Caco-2 (cell line): Measurements from ENCODE around the gene TUBD1. TPM values are rescaled to one million over a fixed set of nuclear protein-coding genes. Genes with fewer than 3 reads are reported as not detected.

Experiments used
- BruUV-seq: library from RNA; stranded (reverse); fragments of 400-500 nt; replicated peaks from 2 replicates; lab custom pipeline; 2021; lab: Mats Ljungman, UMichigan
- CTCF ChIA-PET: fragments of 300-600 bp; sonication (Branson Sonifier 250); formaldehyde crosslinking; loops from one replicate; lab custom pipeline; 2022; ENCODE audit warnings: antibody characterized with exemption; lab: Charles Lee
- POLR2A ChIA-PET: fragments of 300-600 bp; sonication (Branson Sonifier 250); formaldehyde crosslinking; loops from one replicate; lab custom pipeline; 2022; ENCODE audit warnings: antibody characterized with exemption; lab: Charles Lee
- DNase-seq, 2 experiments: peaks; one replicate each; pipeline versions ENCODE4 v3.0.0 to v3.0.0-alpha.2; 2020 to 2022
- H3K27me3 ChIP-seq: replicated peaks from 2 replicates; pipeline ENCODE4 v1.6.0; 2011; ENCODE audit warnings: low read length; ENCODE audit not compliant: control insufficient read depth, insufficient read depth
- H3K36me3 ChIP-seq: 2 replicates; pipeline ENCODE4 v1.5.1; 2011; ENCODE audit warnings: low read length; ENCODE audit not compliant: control insufficient read depth, insufficient read depth
- H3K4me1 ChIP-seq: fragments of 250-450 bp; sonication (Bioruptor Pico); 2 replicates; pipeline ENCODE4 v1.5.1; 2020; ENCODE audit warnings: mild to moderate bottlenecking
- H3K4me3 ChIP-seq: 2 replicates; pipeline ENCODE4 v1.5.1; 2011; ENCODE audit warnings: low read depth, mild to moderate bottlenecking, control low read depth, low read length
- H3K9me3 ChIP-seq: fragments of 250-450 bp; sonication (Bioruptor Pico); 2 replicates; pipeline ENCODE4 v1.5.1; 2020; ENCODE audit warnings: mild to moderate bottlenecking, moderate library complexity
- H3K27ac Mint-ChIP-seq: one replicate; pipeline ENCODE4 v1.8.0; 2022; ENCODE audit warnings: mixed read lengths; ENCODE audit not compliant: unreplicated experiment
- H3K27me3 Mint-ChIP-seq: one replicate; pipeline ENCODE4 v1.8.0; 2022; ENCODE audit warnings: mixed read lengths; ENCODE audit not compliant: insufficient read depth, unreplicated experiment
- H3K36me3 Mint-ChIP-seq: one replicate; pipeline ENCODE4 v1.8.0; 2022; ENCODE audit warnings: mild to moderate bottlenecking, mixed read lengths; ENCODE audit not compliant: insufficient read depth, unreplicated experiment
- H3K4me1 Mint-ChIP-seq: one replicate; pipeline ENCODE4 v1.8.0; 2022; ENCODE audit warnings: low read depth, mixed read lengths; ENCODE audit not compliant: unreplicated experiment
- H3K4me3 Mint-ChIP-seq: one replicate; pipeline ENCODE4 v1.8.0; 2022; ENCODE audit warnings: mild to moderate bottlenecking, moderate library complexity, mixed read lengths; ENCODE audit not compliant: unreplicated experiment
- H3K9me3 Mint-ChIP-seq: one replicate; pipeline ENCODE4 v1.8.0; 2022; ENCODE audit warnings: mixed read lengths; ENCODE audit not compliant: unreplicated experiment
- CTCF ChIP-seq, 2 experiments: fragments of 200-600 bp in 1 of 2; IDR thresholded peaks; 1 replicate in 1 of 2; 2 replicates in 1 of 2; pipeline versions ENCODE4 v1.5.1 to v1.8.0; 2011 to 2022; ENCODE audit warnings: antibody characterized with exemption in 1 of 2, control low read depth in 1 of 2, inconsistent platforms in 1 of 2, low read depth in 1 of 2, low read length in 1 of 2, mild to moderate bottlenecking in 1 of 2, moderate library complexity in 1 of 2; ENCODE audit not compliant: insufficient read depth in 1 of 2, severe bottlenecking in 1 of 2, unreplicated experiment in 1 of 2
- intact Hi-C: fragments of 100-400 bp; cut with micrococcal nuclease; formaldehyde crosslinking; loops from one replicate; pipeline ENCODE4 v1.10.0; 2022; ENCODE audit not compliant: unreplicated experiment
- total RNA-seq: library from RNA; stranded (reverse); gene quantifications from 2 replicates; pipeline ENCODE4 v1.2.3, GENCODE V29; 2022

The TUBD1 gene
- total RNA-seq, 1 experiment from 2014 or later = 23.6 TPM

DNA sequence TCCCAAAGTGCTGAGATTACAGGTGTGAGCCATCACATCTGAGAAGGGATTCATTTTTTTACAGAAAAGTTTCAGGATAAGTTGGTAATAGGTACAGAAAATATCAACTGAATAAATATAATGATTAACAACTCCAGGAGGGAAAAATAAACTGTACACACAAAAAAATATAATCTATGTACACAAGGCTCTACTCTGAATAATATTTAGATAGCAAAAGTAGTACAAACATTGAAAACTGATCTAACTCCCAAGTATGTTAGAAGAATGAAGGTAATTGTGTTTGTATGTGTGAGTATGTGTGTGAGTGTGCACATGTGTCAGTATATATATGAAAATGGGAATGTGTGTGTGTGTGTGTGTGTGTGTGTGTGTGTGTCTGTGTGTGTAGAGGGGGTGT, 20.4 kb downstream of the TUBD1 start:
- H3K4me1 Mint-ChIP-seq = peaks cover 14% of the 10 kb centered on the region
- DNase-seq = no peak
- Histone ChIP-seq H3K4me3 (no peak overlapping the region), H3K9me3 (no peaks in the 10 kb centered on the region), H3K36me3 (0 out of 2 replicates have a peak, but pooled peaks cover 1% of the 10 kb centered on the region), H3K4me1 (peaks cover 17% of the 10 kb centered on the region), H3K27me3 (no peaks in the 10 kb centered on the region)
- no peaks in the 10 kb centered on the region for H3K9me3 Mint-ChIP-seq
- POLR2A ChIA-PET = no interaction called here
- H3K36me3 Mint-ChIP-seq = peaks cover 34% of the 10 kb centered on the region
- no TSS peak for BruUV-seq
- H3K4me3 Mint-ChIP-seq = no peak overlapping the region
- no peaks in the 10 kb centered on the region for H3K27me3 Mint-ChIP-seq
- no peak overlapping the region for H3K27ac Mint-ChIP-seq
- CTCF ChIA-PET = interaction anchor here (1.4 kb wide), 1 partner anchor 13 kb away, joined by 4 read pairs; no protein-coding TSS in a partner anchor
- intact Hi-C loops = no loop called here
- no peak for TF ChIP-seq CTCF (IDR thresholded peaks at IDR 0.05; ENCODE audit: insufficient read depth in 1 of 2, low read depth in 1 of 2, low read length in 1 of 2, severe bottlenecking in 1 of 2, unreplicated experiment in 1 of 2)

DNA sequence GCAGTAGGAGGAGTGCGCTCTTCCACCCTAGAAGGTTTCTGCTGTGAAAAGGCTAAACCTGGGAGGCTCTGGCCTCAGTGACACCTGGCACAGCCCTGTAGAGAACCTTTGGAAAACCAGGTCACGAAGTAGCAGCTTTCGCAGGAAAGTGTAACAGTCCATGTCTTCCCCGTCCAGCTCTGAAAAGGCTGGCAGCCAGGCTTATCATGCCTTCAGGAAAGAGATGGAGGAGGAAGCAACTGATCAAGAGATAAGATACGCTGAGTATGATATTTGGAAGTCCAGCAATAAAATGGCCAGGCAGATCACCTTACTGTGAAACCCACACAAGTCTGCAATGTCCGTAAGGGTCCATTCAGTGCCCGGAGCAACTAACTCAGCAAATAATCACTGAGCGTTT, 22.3 kb downstream of the TUBD1 start:
- ChIA-PET CTCF (interaction anchor here (0.6 kb wide), 1 partner anchor 264 kb away, joined by 7 read pairs; no protein-coding TSS in a partner anchor), POLR2A (no interaction called here)

DNA sequence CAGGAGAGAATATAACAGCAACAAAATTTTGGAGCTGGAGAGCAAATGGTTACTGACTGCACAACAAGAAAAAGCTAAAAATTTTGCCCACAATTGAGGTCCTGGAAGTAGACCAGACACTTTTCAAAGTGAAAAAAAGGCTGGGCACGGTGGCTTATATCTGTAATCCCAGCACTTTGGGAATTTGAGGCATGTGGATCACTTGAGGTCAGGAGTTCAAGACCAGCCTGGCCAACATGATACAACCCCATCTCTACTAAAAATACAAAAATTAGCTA, 22.9 kb downstream of the TUBD1 start:
- H3K27me3 Mint-ChIP-seq = no peaks in the 10 kb centered on the region
- Histone ChIP-seq H3K4me3 (no peak overlapping the region), H3K27me3 (no peaks in the 10 kb centered on the region), H3K36me3 (0 out of 2 replicates have a peak, but pooled peaks cover 1% of the 10 kb centered on the region), H3K4me1 (peaks cover 17% of the 10 kb centered on the region), H3K9me3 (no peaks in the 10 kb centered on the region)
- peaks cover 14% of the 10 kb centered on the region for H3K4me1 Mint-ChIP-seq
- H3K36me3 Mint-ChIP-seq = peaks cover 21% of the 10 kb centered on the region
- no peak for TF ChIP-seq CTCF (IDR thresholded peaks at IDR 0.05; ENCODE audit: insufficient read depth in 1 of 2, low read depth in 1 of 2, low read length in 1 of 2, severe bottlenecking in 1 of 2, unreplicated experiment in 1 of 2)
- ChIA-PET POLR2A (no interaction called here), CTCF (interaction anchor here (0.6 to 1.1 kb wide), 4 partner anchors 13 to 265 kb away, joined by 3 to 7 read pairs (median 4); partner anchors contain the start of genes RPS6KB1 and TUBD1)
- H3K9me3 Mint-ChIP-seq = no peaks in the 10 kb centered on the region
- no peak overlapping the region for H3K27ac Mint-ChIP-seq
- DNase-seq = no peak
- intact Hi-C loops = no loop called here
- no TSS peak for BruUV-seq
- H3K4me3 Mint-ChIP-seq = no peak overlapping the region

More for the DNA sequence above, 22.3 kb downstream of the TUBD1 start:
- H3K9me3 ChIP-seq = no peaks in the 10 kb centered on the region
- H3K4me3 Mint-ChIP-seq = no peak overlapping the region
- H3K4me1 Mint-ChIP-seq = peaks cover 14% of the 10 kb centered on the region
- H3K27ac Mint-ChIP-seq = no peak overlapping the region
- H3K4me1 ChIP-seq = peaks cover 17% of the 10 kb centered on the region
- H3K27me3 Mint-ChIP-seq = no peaks in the 10 kb centered on the region
- intact Hi-C loops = no loop called here
- no peak overlapping the region for H3K4me3 ChIP-seq
- H3K36me3 ChIP-seq = 0 out of 2 replicates have a peak, but pooled peaks cover 1% of the 10 kb centered on the region
- H3K36me3 Mint-ChIP-seq = peaks cover 20% of the 10 kb centered on the region
- H3K9me3 Mint-ChIP-seq = no peaks in the 10 kb centered on the region
- no TSS peak for BruUV-seq
- H3K27me3 ChIP-seq = no peaks in the 10 kb centered on the region
- DNase-seq = no peak
- TF ChIP-seq CTCF (IDR thresholded peaks at IDR 0.05; ENCODE audit: insufficient read depth in 1 of 2, low read depth in 1 of 2, low read length in 1 of 2, severe bottlenecking in 1 of 2, unreplicated experiment in 1 of 2) = no peak
